Measurements from ENCODE around the gene SRGAP3. TPM values are rescaled to one million over a fixed set of nuclear protein-coding genes. Genes with fewer than 3 reads are reported as not detected.

SRGAP3 gene
- total RNA-seq, 2 donors from 2014 or later: 1.9 to 4.4 TPM

DNA sequence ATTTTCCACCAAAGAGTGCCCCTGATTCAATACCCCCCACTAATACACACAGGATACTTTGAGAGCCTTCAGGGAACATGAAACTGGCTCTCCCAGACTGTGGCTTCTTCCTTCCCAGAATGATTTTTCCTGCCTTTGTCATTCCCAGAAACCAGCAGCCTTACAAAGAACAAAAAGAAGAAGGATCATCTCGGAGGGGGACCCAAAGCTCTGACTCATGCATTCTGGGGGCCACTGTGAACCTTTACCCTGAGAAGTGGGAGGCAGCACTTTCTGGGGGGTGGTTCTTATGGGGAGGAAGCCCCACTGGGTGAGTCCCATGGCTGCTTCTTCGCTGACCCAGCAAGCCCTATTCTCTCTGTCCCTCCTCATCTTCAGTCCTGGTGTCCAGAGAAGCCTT is 241.5 kb downstream of the SRGAP3 start:
- DNase-seq (ENCODE audit: low spot score in 2 of 2) (no peak), ATAC-seq (no peak)
- peak overlapping the region in 1 of 2 donors; percentile 75 for H3K27ac Mint-ChIP-seq
- H3K36me3 Mint-ChIP-seq: no peaks in the 10 kb centered on the region
- no peaks in the 10 kb centered on the region for H3K9me3 Mint-ChIP-seq

DNA sequence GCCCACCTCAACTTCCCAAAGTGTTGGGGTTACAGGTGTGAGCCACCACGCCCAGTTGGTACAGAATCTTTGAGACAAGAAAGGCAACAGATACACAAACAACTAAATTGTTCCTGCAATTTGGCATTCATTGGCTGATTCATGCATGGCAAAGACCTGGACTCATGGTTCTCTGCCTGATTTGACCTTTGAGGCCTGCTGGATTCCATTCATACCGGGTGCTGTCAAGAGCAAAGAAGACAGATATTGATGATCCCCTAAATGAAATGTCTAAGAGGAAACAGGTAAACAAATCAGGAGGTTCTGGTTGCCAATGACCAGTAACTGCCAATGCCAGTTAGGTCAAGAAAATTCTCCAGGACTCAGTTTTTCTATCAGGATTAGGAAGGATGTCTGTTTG is 242.2 kb downstream of the SRGAP3 start:
- Mint-ChIP-seq H3K9me3 (no peaks in the 10 kb centered on the region), H3K27ac (no peak overlapping the region), H3K36me3 (no peaks in the 10 kb centered on the region)
- ATAC-seq (no peak), DNase-seq (ENCODE audit: low spot score in 2 of 2) (no peak)

DNA sequence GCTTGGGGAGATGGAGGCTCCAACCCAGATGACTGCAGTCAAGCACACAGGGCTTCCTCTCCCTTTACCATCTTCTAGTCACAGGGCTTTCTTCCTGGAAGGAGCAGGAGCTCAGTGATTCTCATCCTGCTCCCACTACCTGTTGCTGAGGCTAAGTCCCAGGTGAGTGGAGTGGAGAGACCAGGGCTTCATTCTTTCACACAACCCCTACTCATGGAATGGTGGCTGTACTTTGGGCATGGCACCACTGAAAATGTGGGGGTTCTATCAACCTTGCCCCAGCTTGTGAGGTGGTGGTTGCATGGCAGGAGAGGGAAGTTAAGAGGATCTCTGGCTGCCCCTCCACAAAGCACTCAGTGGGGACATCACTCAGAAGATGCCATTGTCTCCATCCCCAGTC is 249.4 kb downstream of the SRGAP3 start:
- Mint-ChIP-seq H3K27ac (no peak overlapping the region), H3K36me3 (no peaks in the 10 kb centered on the region), H3K9me3 (no peaks in the 10 kb centered on the region)
- ATAC-seq (no peak), DNase-seq (ENCODE audit: low spot score in 2 of 2) (no peak)

DNA sequence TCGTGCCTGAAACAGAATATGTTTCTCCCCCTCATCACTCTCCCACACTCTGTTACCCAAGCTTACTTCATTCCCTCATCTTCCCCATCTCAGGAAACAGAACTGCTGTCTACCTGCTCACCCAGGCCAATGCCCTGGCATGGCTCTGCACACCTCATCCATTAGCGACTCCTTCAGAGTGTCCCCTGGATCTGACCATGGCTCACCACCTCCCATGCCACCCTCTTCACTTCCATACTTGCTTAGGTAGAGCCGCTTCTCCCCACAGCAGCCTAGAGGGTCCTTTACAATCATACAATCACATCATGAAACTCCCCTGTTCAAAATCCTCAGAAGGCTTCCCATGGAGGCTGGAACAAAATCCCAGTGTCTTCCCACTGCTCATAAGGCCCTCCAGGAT is 252.3 kb downstream of the SRGAP3 start:
- ATAC-seq: no peak
- no peaks in the 10 kb centered on the region for H3K36me3 Mint-ChIP-seq
- no peak for DNase-seq (ENCODE audit: low spot score in 2 of 2)
- no peaks in the 10 kb centered on the region for H3K9me3 Mint-ChIP-seq
- H3K27ac Mint-ChIP-seq: no peak overlapping the region

DNA sequence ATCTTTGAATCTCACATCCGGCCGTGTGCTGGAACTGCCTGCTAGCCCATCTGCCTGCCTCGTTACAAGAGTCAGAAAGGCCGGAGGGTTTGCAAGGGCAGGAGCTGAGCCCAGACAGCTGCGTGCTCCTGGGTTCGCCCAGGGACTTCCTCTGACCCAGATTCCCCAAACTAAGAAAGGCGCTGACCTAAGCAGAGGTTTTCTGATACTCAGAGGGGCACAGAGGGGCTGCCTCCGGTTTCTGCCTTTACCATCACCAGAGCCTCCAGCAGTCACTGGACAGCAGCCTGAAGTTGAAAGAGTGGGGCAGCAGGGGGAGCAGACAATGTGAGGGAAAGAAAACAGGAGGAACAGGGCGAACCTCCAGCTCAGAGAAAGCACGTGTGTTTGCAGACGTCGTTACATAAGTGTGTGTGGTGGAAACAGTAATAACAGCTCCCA is 252.7 kb downstream of the SRGAP3 start:
- ATAC-seq (no peak), DNase-seq (ENCODE audit: low spot score in 2 of 2) (no peak)
- no peaks in the 10 kb centered on the region for H3K9me3 Mint-ChIP-seq
- H3K27ac Mint-ChIP-seq: no peak overlapping the region
- no peaks in the 10 kb centered on the region for H3K36me3 Mint-ChIP-seq

DNA sequence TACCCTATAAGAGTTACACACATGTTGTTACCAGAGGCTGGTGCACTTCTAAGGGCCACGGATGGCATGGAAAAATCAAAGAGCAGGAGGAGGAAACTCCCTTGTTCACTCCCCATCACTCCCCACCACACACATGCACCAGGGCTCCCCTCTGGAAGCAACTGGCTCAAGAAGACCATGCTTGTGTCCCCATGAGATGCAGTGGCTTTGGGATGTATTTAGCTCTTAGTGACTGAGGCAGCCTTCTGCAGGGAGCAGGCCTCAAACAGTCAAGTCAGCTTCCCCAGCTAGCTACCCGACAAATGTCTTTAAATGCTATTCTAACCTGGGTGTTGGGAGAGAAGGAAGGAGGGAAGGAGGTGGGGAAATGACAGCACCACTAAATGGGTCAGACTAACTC is 253.2 kb downstream of the SRGAP3 start:
- Mint-ChIP-seq H3K36me3 (no peaks in the 10 kb centered on the region), H3K9me3 (no peaks in the 10 kb centered on the region), H3K27ac (no peak overlapping the region)
- ATAC-seq: no peak
- DNase-seq (ENCODE audit: low spot score in 2 of 2): no peak

DNA sequence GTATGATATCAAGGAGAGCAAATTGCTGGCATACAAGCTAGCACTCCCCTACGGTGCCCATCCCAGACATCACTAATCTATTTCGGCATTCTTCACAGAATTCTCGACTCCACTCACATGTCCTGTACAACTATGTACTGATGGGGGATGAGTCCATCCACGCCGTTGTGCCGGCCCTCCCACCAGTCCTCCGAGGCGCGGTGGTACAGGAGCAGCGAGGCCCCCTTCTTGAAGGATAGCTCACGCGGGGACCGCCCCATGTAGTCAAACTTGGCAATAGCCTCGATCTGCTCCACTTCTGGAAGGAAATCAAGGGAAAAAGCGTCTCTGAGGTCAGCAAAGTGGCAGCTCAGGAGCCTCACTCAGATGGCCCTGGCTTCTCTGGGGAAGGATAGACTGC is 255.2 kb downstream of the SRGAP3 start:
- H3K9me3 Mint-ChIP-seq: no peaks in the 10 kb centered on the region
- DNase-seq (ENCODE audit: low spot score in 2 of 2): no peak
- no peaks in the 10 kb centered on the region for H3K36me3 Mint-ChIP-seq
- H3K27ac Mint-ChIP-seq: no peak overlapping the region
- no peak for ATAC-seq

DNA sequence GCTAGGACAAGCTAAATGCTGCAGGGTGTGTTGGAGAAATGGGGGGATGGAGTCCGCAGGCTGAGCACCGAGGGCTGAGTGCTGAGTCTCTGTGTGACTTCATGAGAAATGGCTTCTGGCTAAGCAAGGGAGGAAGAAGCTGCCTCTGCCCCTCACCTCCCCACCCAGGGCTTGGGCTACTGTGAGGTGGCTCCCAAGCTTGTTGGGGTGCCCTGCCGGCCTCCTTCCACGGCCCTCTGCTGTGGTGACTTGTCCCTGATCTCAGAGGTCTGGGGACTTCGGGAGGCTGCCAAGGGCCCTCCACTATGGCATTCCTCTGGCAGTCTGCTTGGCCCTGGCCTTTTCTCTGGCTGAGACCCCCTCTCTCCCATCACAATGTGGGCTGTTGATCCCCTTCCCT is 256.1 kb downstream of the SRGAP3 start:
- H3K9me3 Mint-ChIP-seq: no peaks in the 10 kb centered on the region
- ATAC-seq (no peak), DNase-seq (ENCODE audit: low spot score in 2 of 2) (no peak)
- H3K27ac Mint-ChIP-seq: no peak overlapping the region
- no peaks in the 10 kb centered on the region for H3K36me3 Mint-ChIP-seq

DNA sequence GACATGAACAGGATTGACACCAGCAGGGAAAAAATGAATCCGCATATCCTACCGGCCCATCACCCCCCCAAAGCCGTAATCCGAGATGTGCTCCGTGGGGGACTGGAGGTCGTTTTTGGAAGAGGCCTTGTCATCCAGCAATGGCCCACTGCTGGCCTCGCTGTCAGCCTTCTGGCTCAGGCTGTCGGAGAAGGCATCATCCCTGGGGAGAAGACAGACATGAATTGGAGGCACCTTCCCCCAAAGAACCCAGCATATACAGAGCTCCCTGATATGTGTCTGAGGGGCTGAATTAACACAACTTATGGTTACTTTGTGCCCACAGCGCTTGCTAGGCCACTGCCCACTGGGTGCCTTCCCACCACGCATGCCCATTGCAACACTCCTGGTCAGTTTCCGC is 256.6 kb downstream of the SRGAP3 start:
- no peak overlapping the region for H3K27ac Mint-ChIP-seq
- no peak for ATAC-seq
- no peaks in the 10 kb centered on the region for H3K9me3 Mint-ChIP-seq
- no peak for DNase-seq (ENCODE audit: low spot score in 2 of 2)
- no peaks in the 10 kb centered on the region for H3K36me3 Mint-ChIP-seq

DNA sequence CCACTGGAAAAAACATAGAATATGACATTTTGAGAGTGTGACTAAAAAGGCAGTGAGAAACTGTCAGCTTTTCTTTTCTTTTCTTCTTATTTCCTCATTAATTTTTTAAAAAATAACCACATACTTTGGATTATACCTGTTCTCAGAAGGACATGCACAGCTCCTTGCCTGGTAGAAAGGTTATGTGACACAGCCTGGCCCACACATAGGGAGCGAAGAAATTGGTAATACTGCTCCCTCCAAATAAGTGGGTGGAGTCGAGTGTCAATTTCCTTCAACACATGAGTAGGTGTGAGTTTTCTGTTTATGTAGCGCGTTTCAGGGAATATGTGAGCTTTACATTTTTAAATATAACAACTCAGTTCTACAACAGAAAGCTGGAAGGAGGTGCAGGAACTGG is 257.2 kb downstream of the SRGAP3 start:
- no peaks in the 10 kb centered on the region for H3K36me3 Mint-ChIP-seq

DNA sequence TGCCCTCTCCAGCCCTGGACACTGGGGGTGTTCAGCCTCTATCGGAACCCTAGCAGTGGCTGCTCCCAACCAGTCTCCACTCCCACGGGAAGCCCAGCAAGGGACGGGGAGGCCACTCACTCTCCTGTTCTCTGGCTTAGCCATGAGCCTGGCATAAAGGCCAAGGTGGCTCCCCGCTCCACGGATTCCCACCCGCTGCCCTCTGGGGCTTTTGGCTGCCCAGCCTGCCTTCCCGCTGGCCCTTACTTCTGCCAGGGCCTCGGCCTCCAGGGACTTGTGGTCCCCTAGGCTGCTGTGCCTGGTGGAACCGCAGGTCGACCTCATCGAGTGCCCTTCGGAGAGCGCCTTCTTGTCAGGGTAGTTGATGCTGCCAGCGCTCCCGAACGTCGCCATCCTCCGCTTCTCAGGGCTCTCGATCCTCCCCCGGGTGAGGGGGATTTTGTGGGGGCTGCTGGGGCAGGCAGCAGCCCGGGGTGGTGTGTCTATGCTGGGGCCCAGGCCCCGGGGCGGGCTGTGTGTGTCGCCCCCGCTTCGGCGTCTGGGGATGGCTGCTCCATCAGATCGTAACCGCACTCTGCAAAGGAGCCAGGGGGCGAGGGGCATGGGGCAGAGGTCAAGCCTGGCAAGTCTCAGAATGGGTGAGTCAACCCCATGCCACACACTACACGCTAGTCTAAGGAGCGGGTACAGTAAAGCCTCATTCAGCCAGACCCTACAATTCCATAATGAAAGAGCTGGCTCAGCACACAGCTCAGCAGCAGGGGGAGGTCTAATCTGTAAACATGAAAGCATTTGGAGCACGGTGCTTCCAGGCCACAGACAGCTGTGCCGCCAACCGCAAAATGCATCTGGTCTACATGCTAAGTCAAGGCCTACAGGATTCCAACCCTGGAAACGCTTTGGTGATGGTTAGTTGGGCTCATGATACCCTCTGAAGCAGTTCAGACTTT is 258.9 kb downstream of the SRGAP3 start:
- no peaks in the 10 kb centered on the region for H3K9me3 Mint-ChIP-seq
- no peaks in the 10 kb centered on the region for H3K36me3 Mint-ChIP-seq
- ATAC-seq: no peak
- no peak overlapping the region for H3K27ac Mint-ChIP-seq
- DNase-seq (ENCODE audit: low spot score in 2 of 2): no peak

More for the DNA sequence above, 257.2 kb downstream of the SRGAP3 start:
- Mint-ChIP-seq H3K9me3 (no peaks in the 10 kb centered on the region), H3K27ac (no peak overlapping the region)
- ATAC-seq: no peak
- DNase-seq (ENCODE audit: low spot score in 2 of 2): no peak

DNA sequence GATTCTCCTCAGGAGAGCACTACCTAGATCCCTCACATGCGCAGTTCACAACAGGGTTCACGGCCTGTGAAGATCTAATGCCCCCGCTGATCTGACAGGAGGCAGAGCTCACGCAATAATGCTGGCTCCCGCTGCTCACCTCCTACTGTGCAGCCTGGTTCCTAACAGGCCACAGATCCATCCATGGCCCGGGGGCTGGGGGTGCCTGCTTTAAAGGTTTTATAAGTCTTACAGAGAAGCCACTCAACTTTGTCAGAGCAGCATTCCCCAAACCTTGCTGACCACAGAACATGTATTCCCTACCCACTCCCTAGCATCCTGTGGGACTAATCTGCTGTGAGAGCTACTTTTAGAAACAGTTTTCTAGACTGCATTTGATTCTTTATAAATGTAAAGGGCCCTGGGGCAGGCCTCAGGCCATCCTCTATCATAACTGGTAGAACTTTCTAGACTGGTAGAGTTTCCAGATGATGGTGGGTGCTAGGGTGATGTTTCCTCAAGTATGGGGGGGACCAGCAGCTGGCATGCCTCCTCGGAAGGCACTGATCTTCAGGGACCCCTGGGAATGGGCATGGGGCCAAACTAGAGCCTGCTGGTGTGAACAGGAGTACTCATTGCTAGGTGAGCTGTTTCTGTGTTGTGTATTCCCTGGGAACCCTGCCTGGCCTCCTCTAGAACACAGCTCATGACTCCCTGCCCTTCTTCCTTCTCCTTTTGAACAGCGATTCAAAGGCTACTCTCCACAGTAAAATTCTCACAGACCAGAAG is 260.5 kb downstream of the SRGAP3 start:
- Mint-ChIP-seq H3K36me3 (no peaks in the 10 kb centered on the region), H3K27ac (no peak overlapping the region), H3K9me3 (no peaks in the 10 kb centered on the region)
- no peak for DNase-seq (ENCODE audit: low spot score in 2 of 2)
- ATAC-seq: no peak

DNA sequence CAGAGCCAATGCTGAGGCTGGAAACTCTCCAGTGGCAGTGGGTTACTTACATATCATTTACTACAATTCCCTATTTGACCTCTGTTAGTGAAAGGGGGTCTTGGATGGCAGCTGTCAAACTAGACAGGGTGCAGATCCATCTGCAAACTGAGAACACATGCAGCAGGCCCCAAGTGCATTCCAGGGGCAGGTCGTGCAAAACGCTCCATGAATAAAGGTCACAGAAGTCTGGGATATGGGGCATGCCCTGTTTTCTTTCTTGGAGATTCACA is 261.1 kb downstream of the SRGAP3 start:
- ATAC-seq (no peak), DNase-seq (ENCODE audit: low spot score in 2 of 2) (no peak)
- H3K9me3 Mint-ChIP-seq: no peaks in the 10 kb centered on the region
- H3K36me3 Mint-ChIP-seq: no peaks in the 10 kb centered on the region
- no peak overlapping the region for H3K27ac Mint-ChIP-seq

DNA sequence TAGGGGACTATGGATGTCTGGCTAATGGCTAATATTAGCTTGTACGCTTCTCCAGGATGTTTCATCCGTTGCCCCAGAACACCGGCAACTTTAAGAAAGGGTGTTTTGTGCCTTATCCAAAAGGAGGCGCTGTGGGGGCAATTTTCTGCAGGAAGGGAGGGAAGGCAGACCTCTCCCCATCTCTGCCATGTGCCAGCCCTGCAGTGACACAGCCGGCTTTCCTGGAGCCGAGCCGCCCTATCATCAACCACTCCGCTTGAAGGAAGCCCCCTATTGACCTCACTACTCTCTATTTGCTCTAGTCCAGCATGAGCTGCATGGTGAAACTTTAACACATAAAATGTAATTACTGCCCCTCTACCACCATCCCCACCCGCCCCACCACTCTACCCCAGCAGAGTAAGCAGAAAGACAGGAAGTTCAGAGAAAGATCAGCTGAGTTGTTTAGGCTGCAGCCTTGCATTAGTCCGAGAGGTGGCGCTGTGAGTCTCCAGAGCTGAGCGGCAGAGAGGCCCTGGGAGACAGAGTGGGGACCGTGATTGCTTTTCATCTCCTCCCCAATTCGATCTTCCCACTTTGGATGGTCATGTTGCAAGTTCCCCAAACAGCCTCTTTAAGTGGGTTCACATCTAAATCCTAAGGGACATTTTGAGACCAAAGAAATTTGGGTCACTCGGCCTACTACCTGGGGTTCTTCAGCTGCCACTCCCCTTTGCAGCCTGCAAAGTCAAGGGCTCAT is 261.6 kb downstream of the SRGAP3 start:
- DNase-seq (ENCODE audit: low spot score in 2 of 2) (peak in 1 of 2 donors; percentile 73), ATAC-seq (peak; percentile 87 to 88)
- H3K27ac Mint-ChIP-seq: no peak overlapping the region
- no peaks in the 10 kb centered on the region for H3K9me3 Mint-ChIP-seq
- no peaks in the 10 kb centered on the region for H3K36me3 Mint-ChIP-seq

DNA sequence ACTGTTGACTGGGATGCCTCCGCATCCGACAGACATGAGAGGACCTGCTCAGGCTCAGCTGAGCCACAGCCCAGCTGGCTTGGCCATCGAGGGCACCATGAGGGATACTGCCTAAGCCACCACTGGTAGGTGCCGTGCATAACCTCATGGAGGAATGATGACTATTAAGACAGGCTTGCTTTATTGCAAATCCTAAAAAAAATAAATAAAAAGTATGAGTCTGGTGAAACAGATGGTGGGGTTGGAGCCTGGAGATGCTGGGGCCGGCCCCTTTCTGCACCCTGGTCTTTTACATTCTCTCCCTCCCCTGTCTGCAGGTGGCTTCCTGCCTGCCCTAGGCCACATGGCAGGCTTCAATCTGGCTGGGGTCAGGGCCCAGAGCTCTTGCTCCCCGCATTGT is 262.2 kb downstream of the SRGAP3 start:
- DNase-seq (ENCODE audit: low spot score in 2 of 2) (no peak), ATAC-seq (no peak)
- no peaks in the 10 kb centered on the region for H3K36me3 Mint-ChIP-seq
- H3K27ac Mint-ChIP-seq: no peak overlapping the region
- H3K9me3 Mint-ChIP-seq: no peaks in the 10 kb centered on the region

DNA sequence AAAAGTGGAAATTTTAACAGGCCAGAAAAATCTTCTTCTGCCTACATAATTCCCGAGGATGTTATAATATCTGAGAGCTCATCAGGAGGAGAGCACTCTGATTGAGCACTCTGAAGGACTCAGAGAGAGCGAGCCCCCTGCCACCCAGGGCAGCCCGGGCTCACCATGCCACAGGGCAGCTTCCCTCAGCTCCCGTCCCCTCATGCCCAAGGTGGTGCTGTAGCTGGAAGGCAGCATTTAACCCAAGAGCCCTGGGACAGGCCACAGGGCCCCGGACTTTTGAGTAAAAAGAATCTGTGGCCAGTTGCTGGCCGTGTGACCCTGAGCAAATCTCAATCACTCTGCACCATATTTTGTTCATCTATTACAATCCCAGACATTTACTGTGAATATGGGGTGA is 262.7 kb downstream of the SRGAP3 start:
- DNase-seq (ENCODE audit: low spot score in 2 of 2) (no peak), ATAC-seq (no peak)
- H3K36me3 Mint-ChIP-seq: no peaks in the 10 kb centered on the region
- H3K27ac Mint-ChIP-seq: no peak overlapping the region
- H3K9me3 Mint-ChIP-seq: no peaks in the 10 kb centered on the region

DNA sequence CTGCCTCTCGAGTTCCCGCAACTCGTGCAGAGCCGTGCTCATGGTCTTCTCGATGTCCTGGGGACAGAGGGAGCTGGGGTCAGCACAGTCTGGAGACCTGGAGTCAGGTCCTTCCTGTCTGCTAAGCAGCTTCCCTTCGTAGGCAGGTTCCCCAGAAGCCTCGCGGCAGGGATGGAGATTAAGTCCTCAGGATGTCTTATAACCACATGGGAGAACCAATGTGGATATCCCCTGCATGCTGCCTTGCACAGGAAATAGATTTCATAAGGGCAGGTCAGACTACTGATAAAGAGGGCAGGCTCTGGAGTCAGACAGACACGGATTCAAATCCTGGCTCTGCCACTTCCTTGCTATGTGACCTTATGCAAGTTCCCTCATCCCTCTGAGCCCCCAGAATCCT is 263.6 kb downstream of the SRGAP3 start:
- DNase-seq (ENCODE audit: low spot score in 2 of 2) (no peak), ATAC-seq (no peak)
- Mint-ChIP-seq H3K27ac (no peak overlapping the region), H3K9me3 (no peaks in the 10 kb centered on the region), H3K36me3 (no peaks in the 10 kb centered on the region)

Data from activated naive CD4-positive, alpha-beta T cell treated with anti-CD3 and anti-CD28 coated beads, Interleukin-2, amount 50 U/mL, for 72 hours (primary cell).